GM08714 (cell line): ENCODE data around the gene PFDN6.
A peak's percentile ranks its signal among the peaks of the same experiment; 100 is the strongest.

Experiments
- H3K4me3 ChIP-seq: fragments of 200-500 bp; sonication (Bioruptor generic); 2 replicates; pipeline ENCODE4 v1.5.1; 2014; ENCODE audit warnings: mild to moderate bottlenecking, low read length, inconsistent platforms
- ZNF274 ChIP-seq: IDR thresholded peaks from 2 replicates; pipeline ENCODE4 v1.6.1; 2012; ENCODE audit warnings: mild to moderate bottlenecking, low read depth, low read length

The PFDN6 gene

DNA sequence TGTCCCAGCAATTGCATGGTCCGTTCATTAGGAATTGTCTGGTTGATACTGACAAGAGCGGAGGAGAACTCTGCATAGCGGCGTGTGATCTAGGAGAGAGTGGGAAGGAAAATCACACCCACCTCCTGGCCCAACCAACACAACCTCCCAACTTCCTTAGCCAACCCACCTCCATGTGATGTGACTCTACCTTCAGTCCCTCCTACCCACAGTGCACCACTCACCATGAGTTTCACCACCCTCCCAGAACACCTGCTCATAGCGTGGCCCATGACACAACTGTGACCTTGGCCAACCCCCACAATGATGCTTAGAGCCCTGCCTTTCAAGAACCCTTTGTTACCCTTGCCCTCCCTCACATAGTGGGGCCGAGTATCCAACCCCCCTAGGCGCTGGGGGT is 25.4 kb upstream of the PFDN6 start:
- TF ChIP-seq ZNF274 = no peak
- no peak overlapping the region for H3K4me3 ChIP-seq

- TF ChIP-seq ZNF274 = no peak
- H3K4me3 ChIP-seq = peak overlapping the region; percentile 92
Observed at GRCh38 chr6:33271117-33271467, 18.3 kb upstream of the PFDN6 start.

DNA sequence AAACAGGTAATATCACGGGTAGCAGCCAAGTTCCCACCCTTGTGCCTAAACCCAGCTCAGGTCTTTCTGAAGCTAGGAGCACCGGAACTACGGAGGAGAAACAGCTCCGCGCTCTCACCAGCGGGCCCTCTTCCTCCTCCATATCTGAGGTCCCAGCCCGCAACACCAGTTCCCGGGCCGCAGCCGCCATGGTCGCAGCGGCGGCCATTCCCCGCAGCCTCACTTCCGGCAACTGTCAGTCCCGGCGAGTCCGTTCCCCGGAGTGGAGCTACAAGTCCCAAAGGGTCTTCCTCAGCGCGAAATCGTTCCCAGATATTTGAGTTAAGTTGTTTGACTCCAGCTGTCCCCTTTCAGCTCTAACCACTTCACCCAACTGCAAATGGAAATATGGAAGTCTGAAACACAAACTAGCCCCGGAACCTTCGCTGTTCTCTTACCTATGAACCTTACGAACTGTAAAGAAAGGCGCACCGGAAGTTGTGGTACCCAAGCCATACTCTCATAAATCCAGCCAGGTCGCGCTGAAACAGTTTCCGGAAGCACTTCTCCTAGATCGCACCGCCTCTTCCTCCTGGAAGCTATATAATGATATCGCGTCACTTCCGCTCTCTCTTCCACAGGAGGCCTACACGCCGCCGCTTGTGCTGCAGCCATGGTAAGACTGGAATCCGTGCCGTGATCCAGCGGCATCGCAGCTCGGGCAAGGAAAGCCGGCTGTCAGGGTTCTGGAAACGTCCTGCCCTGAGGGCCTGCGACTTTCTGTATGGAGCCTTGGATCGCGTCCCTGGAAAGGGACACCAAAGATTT is 17.7 kb upstream of the PFDN6 start, which contains the start of the genes RPS18 and VPS52:
Gene RPS18 (plus strand): TSS at position 608 of the 807 bp plus-strand sequence. CDS start 45 bp downstream, at position 653.
Gene VPS52 (minus strand): TSS at position 409 of the 807 bp plus-strand sequence. CDS start 201 bp downstream, at position 208.
- no peak for TF ChIP-seq ZNF274
- H3K4me3 ChIP-seq = peak within 1 kb of the TSS; percentile 95

GRCh38 chr6:33272275-33273128 is 16.9 kb upstream of the PFDN6 start:
- no peak for TF ChIP-seq ZNF274
- H3K4me3 ChIP-seq = peak overlapping the region; percentile 95

DNA sequence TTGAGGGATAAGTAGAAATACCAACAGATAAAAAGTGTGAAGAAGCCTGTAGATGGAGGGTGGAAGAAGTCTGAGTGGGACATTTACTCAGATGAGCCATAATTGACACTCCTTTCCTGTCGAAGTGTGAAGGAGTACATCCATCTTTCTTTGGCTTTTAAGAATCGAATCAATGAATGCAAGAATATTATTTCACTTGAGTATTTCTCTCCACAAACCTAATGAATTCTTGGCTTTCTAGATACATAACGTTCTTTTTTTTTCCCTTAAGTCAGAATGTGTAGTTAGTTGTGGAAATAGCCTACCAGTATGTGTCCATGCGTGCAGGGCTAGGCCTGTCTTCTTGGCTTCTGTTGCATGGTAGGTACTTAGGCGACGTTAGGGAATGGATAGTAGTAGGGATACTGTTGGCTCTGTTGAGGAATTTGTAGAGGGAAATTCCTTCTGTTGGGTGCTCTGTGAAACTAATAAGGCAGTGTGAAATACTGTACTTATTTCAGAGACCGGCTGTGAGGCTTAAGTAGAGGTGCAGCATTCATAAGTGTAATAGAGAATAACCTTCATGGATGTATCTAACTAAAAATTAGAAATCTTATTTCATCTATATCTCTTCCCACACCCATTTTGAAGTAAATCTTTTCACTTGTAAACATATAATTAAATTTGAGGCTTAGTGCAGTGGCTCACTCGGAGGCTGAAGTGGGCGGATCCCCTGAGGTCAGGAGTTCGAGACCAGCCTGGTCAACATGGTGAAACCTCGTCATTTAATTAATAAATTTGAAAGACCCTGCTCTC is 16.1 kb upstream of the PFDN6 start:
- peak overlapping the region; percentile 95 for H3K4me3 ChIP-seq
- no peak for TF ChIP-seq ZNF274

DNA sequence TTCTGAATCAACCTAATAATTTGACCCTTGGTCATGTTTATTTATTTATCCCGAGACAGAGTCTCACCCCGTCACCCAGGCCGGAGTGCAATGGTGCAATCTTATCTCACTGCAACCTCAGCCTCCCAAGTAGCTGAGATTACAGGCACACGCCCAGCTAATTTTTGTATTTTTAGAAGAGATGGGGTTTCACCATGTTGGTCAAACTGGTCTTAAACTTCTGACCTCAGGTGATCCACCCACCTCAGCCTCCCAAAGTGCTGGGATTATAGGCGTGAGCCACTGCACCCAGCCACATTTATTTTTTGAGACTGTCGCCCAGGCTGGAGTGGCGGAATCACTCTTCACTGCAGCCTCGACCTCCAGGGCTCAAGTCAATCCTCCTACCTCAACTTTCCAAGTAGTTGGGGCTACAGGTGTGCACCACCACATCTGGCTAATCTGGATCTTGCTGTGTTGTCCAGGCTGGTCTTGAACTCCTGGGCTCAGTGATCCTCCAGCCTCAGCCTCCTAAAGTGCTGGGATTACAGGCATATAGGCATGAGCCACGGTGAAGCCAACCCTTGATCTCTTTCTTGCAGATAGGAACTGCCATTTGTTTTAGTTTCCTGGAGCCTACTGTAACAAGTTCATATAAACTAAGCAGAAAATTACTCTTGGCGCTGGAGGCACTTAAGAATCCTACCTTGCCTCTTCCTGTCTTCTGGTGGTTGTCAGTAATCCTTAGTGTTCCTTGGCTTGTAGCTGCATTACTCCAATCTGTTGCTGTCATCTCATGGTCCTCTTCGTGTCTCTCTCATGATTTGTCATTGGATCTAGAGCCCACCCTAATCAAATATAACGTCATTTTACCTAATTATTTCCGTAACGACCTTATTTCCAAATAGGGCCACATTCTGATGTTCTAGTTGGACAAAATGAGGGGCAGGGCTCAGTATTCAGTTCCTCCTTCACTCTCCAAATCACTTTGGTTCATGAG is 15.2 kb upstream of the PFDN6 start:
- H3K4me3 ChIP-seq = peak overlapping the region; percentile 95
- no peak for TF ChIP-seq ZNF274

- H3K4me3 ChIP-seq = peak overlapping the region; percentile 95
Observed at GRCh38 chr6:33275795-33276580, 13.4 kb upstream of the PFDN6 start.

GRCh38 chr6:33276581-33276863 is 12.9 kb upstream of the PFDN6 start:
- H3K4me3 ChIP-seq = peak overlapping the region; percentile 95
- no peak for TF ChIP-seq ZNF274

DNA sequence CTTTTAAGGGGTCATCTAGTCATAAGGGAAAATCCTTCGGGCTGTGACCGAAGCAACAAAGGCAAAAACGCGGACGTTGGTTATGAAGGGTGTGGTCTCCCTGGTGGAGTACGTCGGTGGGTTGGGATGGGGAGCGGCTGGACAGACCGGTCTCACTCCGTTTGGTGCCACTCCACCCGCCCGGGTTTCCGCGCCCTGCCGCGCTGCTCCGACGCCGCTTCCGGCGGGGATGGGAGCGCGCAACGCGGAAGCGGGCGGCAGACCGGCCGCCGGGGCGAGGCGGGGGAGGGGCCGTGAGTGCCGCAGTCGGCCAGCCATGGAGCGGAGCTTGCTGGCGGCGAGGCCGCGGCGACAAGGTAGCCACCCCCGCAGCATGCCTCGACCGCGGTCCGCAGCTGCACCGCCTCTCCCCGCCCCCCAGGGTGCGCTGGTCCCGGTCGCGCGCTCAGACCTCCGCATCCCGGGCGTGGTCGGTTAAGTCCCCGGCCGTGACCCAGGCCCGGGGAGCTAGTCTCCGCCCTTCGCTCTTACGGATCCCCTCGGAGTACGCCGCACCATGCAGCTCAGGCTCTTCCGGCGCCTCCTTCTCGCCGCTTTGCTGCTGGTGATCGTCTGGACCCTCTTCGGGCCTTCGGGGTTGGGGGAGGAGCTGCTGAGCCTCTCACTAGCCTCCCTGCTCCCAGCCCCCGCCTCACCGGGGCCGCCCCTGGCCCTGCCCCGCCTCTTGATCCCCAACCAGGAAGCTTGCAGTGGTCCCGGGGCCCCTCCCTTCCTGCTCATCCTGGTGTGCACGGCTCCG is 12.3 kb upstream of the PFDN6 start, which contains the start of gene B3GALT4:
Gene B3GALT4 (plus strand): TSS at position 260 of the 799 bp plus-strand sequence. CDS start 297 bp downstream, at position 557.
- no peak for TF ChIP-seq ZNF274
- peak within 1 kb of the TSS; percentile 95 for H3K4me3 ChIP-seq

DNA sequence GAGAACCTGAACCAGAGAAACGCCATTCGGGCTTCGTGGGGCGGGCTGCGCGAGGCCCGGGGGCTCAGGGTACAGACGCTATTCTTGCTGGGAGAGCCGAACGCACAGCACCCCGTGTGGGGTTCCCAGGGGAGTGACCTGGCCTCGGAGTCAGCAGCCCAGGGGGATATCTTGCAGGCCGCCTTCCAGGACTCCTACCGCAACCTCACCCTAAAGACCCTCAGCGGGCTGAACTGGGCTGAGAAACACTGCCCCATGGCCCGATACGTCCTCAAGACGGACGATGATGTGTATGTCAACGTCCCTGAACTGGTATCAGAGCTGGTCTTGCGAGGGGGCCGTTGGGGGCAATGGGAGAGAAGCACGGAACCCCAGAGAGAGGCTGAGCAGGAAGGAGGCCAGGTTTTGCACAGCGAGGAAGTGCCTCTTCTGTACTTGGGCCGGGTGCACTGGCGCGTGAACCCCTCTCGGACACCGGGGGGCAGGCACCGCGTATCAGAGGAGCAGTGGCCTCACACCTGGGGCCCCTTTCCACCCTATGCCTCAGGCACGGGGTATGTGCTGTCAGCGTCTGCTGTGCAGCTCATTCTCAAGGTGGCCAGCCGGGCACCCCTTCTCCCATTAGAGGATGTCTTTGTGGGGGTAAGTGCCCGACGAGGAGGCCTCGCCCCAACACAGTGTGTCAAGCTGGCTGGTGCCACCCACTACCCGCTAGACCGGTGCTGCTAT is 11.6 kb upstream of the PFDN6 start:
- no peak for TF ChIP-seq ZNF274
- H3K4me3 ChIP-seq = peak overlapping the region; percentile 95; the same call in 1 of the 2 replicates

DNA sequence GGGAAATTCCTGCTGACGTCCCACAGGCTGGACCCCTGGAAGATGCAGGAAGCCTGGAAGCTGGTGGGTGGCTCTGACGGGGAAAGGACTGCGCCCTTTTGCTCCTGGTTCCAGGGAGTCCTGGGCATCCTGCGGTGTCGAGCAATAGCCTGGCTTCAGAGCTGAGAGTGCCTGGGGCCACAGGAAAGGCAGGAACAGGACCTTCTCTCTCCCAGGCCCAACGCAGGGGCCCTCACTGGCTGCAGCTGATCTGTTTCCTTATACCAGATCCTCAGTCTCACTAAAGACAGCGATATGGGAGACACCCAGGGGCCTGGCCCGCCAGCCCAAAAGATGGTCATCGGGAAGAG is 11.0 kb upstream of the PFDN6 start:
- no peak overlapping the region; the same call in 1 of the 2 replicates for H3K4me3 ChIP-seq
- no peak for TF ChIP-seq ZNF274
